Fibroblast of the aortic adventitia (primary cell): ENCODE data around the gene PRPH. TPM values are rescaled to one million over a fixed set of nuclear protein-coding genes. Genes with fewer than 3 reads are reported as not detected.

Experiments
- DNase-seq: peaks from one replicate; pipeline ENCODE4 v3.0.0-alpha.2; 2010; ENCODE audit warnings: low read depth
- H3K4me3 ChIP-seq: 2 replicates; pipeline ENCODE4 v1.5.1; 2011; ENCODE audit warnings: low read depth, mild to moderate bottlenecking, control low read depth, low read length, moderate library complexity
- CTCF ChIP-seq: IDR thresholded peaks from 2 replicates; pipeline ENCODE4 v1.5.1; 2011; ENCODE audit warnings: mild to moderate bottlenecking, low read length, control low read depth, inconsistent platforms; ENCODE audit not compliant: insufficient read depth
- total RNA-seq: library from RNA; depleted of rRNA; stranded (reverse); fragments of >200 nt; gene quantifications from 2 replicates; pipeline ENCODE4 v1.2.3, GENCODE V29; 2012; ENCODE audit warnings: low replicate concordance

Gene PRPH
- total RNA-seq, 1 donor = 0.18 TPM

- DNase-seq = no peak
- TF ChIP-seq CTCF = no peak
- H3K4me3 ChIP-seq = no peak overlapping the region
Observed at GRCh38 chr12:49327368-49327767, 32.4 kb downstream of the PRPH start.

GRCh38 chr12:49327887-49328286, 32.9 kb downstream of the PRPH start:
- no peak overlapping the region for H3K4me3 ChIP-seq
- TF ChIP-seq CTCF = no peak
- no peak for DNase-seq

GRCh38 chr12:49328816-49329215, 33.9 kb downstream of the PRPH start:
- H3K4me3 ChIP-seq = no peak overlapping the region
- no peak for DNase-seq
- TF ChIP-seq CTCF = no peak

- no peak overlapping the region for H3K4me3 ChIP-seq
- no peak for DNase-seq
- no peak for TF ChIP-seq CTCF
Observed at GRCh38 chr12:49330032-49330619, 35.2 kb downstream of the PRPH start.

- H3K4me3 ChIP-seq = no peak overlapping the region
- DNase-seq = no peak
- TF ChIP-seq CTCF = no peak
Observed at GRCh38 chr12:49330631-49331379, 35.9 kb downstream of the PRPH start.

- TF ChIP-seq CTCF = peak; percentile 78
- H3K4me3 ChIP-seq = no peak overlapping the region
- peak; percentile 73 for DNase-seq
Observed at GRCh38 chr12:49331380-49332222, 36.7 kb downstream of the PRPH start.
